ENCODE data around the gene PDLIM4. TPM values are rescaled to one million over a fixed set of nuclear protein-coding genes. Genes with fewer than 3 reads are reported as not detected.

PDLIM4 gene, protein sequence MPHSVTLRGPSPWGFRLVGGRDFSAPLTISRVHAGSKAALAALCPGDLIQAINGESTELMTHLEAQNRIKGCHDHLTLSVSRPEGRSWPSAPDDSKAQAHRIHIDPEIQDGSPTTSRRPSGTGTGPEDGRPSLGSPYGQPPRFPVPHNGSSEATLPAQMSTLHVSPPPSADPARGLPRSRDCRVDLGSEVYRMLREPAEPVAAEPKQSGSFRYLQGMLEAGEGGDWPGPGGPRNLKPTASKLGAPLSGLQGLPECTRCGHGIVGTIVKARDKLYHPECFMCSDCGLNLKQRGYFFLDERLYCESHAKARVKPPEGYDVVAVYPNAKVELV
- polyA plus RNA-seq = 17.9 TPM
- long read RNA-seq, donor 1, transcript PDLIM4-201 (7 exons, 2,282 nt) = major isoform, 6 of 6 reads
- long read RNA-seq, donor 1, partial matches to known transcripts = 0 of 6 reads
- long read RNA-seq, donor 1, other reads (novel, unspliced or antisense) = 0 of 6 reads
- long read RNA-seq, donor 2, partial matches to known transcripts = 0 of 5 reads
- long read RNA-seq, donor 2, other reads (novel, unspliced or antisense) = 0 of 5 reads
- long read RNA-seq, donor 3, transcript PDLIM4-201 (7 exons, 2,282 nt) = major isoform, 14 of 14 reads
- long read RNA-seq, donor 3, partial matches to known transcripts = 0 of 14 reads
- long read RNA-seq, donor 3, other reads (novel, unspliced or antisense) = 0 of 14 reads
- long read RNA-seq, donor 4, partial matches to known transcripts = 0 of 1 reads
- long read RNA-seq, donor 4, other reads (novel, unspliced or antisense) = 0 of 1 reads
- long read RNA-seq, donor 5, transcript PDLIM4-201 (7 exons, 2,282 nt) = major isoform, 9 of 9 reads
- long read RNA-seq, donor 5, partial matches to known transcripts = 0 of 9 reads
- long read RNA-seq, donor 5, other reads (novel, unspliced or antisense) = 0 of 9 reads
- long read RNA-seq, donor 6, partial matches to known transcripts = 0 of 4 reads
- long read RNA-seq, donor 6, other reads (novel, unspliced or antisense) = 0 of 4 reads
- long read RNA-seq, donor 7, transcript PDLIM4-201 (7 exons, 2,282 nt) = major isoform, 6 of 7 reads
- long read RNA-seq, donor 7, partial matches to known transcripts = 0 of 7 reads
- long read RNA-seq, donor 7, other reads (novel, unspliced or antisense) = 0 of 7 reads
- long read RNA-seq, donor 8, transcript PDLIM4-201 (7 exons, 2,282 nt) = major isoform, 7 of 8 reads
- long read RNA-seq, donor 8, partial matches to known transcripts = 0 of 8 reads
- long read RNA-seq, donor 8, other reads (novel, unspliced or antisense) = 0 of 8 reads
- long read RNA-seq, donor 9, transcript PDLIM4-201 (7 exons, 2,282 nt) = major isoform, 5 of 5 reads
- long read RNA-seq, donor 9, partial matches to known transcripts = 0 of 5 reads
- long read RNA-seq, donor 9, other reads (novel, unspliced or antisense) = 0 of 5 reads
- long read RNA-seq, donor 10, transcript PDLIM4-201 (7 exons, 2,282 nt) = major isoform, 12 of 12 reads
- long read RNA-seq, donor 10, partial matches to known transcripts = 0 of 12 reads
- long read RNA-seq, donor 10, other reads (novel, unspliced or antisense) = 0 of 12 reads
- long read RNA-seq, donor 11, partial matches to known transcripts = 0 of 5 reads
- long read RNA-seq, donor 11, other reads (novel, unspliced or antisense) = 0 of 5 reads

DNA sequence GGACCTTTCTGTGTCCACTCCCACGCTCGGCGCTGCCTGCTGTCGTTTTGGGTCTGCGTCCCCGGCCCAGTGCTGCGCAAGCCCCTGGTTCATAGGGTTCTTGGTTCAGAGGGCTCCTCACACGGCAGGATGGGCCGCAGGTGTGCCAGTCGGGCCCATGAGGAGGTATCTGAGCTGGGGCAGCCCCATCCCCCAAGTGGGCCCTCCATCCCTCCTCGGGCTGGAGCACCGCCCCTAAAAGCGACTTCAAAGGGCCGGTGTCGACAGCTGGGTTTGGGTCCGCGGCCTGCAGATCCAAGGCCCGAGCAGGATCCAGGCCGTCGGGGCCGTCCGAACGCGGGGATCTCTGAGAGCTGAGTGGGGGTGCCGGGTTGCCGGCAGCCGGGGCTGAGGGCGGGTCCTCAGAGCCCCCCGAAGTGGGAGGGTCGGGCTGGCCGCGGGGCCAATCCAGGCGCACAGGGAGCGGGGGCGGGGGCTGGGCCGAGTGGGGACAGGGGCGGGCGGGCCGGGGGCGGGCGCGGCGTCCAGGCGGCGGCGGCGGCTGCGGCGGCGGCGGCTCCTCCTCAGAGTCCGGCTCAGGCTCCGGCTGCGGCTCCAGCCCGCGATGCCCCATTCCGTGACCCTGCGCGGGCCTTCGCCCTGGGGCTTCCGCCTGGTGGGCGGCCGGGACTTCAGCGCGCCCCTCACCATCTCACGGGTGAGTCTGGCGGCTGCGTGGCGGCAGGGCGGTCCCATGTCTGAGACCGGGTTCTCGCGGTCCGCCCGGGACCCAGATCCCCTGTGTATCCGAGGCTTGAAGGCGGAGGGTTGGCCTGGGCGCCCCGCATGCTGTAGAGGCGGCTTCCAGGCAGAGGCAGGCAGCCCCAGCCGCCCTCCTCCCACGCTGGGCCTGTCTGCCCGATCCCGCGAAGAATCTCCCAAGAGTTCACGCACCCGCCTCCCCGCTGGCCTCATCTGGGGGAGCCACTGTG is at the start of gene PDLIM4:
PDLIM4 (plus strand) TSS at position 566 of the 971 bp plus-strand sequence; CDS start at position 605, 39 bp downstream.
- DNase-seq = peak in 1 of 2 donors; percentile 64
- peaks cover 23% of the 10 kb centered on the region for H3K4me1 ChIP-seq (ENCODE audit: control insufficient read depth, insufficient read depth, low read length)

DNA sequence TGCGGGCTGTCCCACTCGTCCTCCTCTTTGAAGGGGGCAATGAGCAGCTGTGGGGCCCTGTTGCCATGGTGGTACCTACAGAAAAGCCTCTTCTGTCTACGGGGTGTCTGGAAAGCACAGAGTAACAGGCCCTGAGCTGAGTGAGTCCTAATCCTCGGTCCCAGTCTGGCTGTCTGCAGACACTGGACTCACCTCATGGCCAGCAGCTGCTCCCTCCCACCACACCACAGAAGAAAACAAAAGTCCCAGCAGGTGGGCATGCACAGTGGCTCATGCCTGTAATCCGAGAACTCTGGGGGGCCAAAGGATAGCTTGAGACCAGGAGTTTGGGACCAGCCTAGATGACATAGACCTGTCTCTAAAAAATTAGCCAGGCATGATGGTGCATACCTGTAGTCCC is 49.7 kb upstream of the PDLIM4 start:
- Histone ChIP-seq H3K36me3 (ENCODE audit: control insufficient read depth, insufficient read depth, low read length) (peaks cover 59% of the 10 kb centered on the region), H3K27me3 (ENCODE audit: control insufficient read depth, insufficient read depth, low read length) (no peaks in the 10 kb centered on the region)
- whole genome bisulfite sequencing (ENCODE audit: insufficient coverage, low lambda C conversion rate) = no CpG with 5 or more reads among the region's 5 CpGs

More for the DNA sequence above, at the start of gene PDLIM4:
- H3K27ac ChIP-seq (ENCODE audit: low read length) = peak within 1 kb of the TSS; percentile 74
- H3K9me3 ChIP-seq (ENCODE audit: control insufficient read depth, low read depth, low read length) = no peaks in the 10 kb centered on the region
- peak within 1 kb of the TSS; percentile 69 for H3K4me3 ChIP-seq (ENCODE audit: low read length)
- peaks cover 4% of the 10 kb centered on the region for H3K27me3 ChIP-seq (ENCODE audit: control insufficient read depth, insufficient read depth, low read length)
- peaks cover 3% of the 10 kb centered on the region for H3K36me3 ChIP-seq (ENCODE audit: control insufficient read depth, insufficient read depth, low read length)
- no CpG with 5 or more reads among the region's 88 CpGs for WGBS (ENCODE audit: insufficient coverage, low lambda C conversion rate)

DNA sequence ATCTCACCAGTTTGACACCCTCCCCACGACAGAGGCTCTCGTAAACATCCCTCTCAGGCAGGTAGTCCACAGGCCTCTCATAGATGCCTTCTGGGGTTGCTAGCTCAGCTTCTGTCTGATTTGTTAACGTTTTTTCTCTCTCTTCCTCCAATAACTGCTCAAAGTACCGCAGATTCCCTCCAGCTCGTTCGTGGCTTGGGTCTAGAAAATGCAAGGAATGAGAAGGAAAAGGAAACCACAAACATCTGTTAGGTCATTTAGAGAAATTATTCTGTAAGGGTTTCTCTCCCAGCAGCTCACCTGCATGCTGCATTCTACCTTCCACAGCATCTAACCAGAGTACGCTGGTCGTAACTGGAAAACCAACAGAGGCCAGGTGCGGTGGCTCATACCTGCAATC is 48.4 kb upstream of the PDLIM4 start:
- Histone ChIP-seq H3K4me3 (ENCODE audit: low read length) (no peak overlapping the region), H3K27ac (ENCODE audit: low read length) (no peak overlapping the region), H3K9me3 (ENCODE audit: control insufficient read depth, low read depth, low read length) (no peaks in the 10 kb centered on the region), H3K36me3 (ENCODE audit: control insufficient read depth, insufficient read depth, low read length) (peaks cover 60% of the 10 kb centered on the region), H3K4me1 (ENCODE audit: control insufficient read depth, insufficient read depth, low read length) (no peaks in the 10 kb centered on the region), H3K27me3 (ENCODE audit: control insufficient read depth, insufficient read depth, low read length) (no peaks in the 10 kb centered on the region)
- DNase-seq = no peak
- no CpG with 5 or more reads among the region's 9 CpGs for WGBS (ENCODE audit: insufficient coverage, low lambda C conversion rate)

More for the DNA sequence above, 49.7 kb upstream of the PDLIM4 start:
- Histone ChIP-seq H3K4me3 (ENCODE audit: low read length) (no peak overlapping the region), H3K27ac (ENCODE audit: low read length) (no peak overlapping the region), H3K4me1 (ENCODE audit: control insufficient read depth, insufficient read depth, low read length) (no peaks in the 10 kb centered on the region), H3K9me3 (ENCODE audit: control insufficient read depth, low read depth, low read length) (no peaks in the 10 kb centered on the region)
- no peak for DNase-seq

DNA sequence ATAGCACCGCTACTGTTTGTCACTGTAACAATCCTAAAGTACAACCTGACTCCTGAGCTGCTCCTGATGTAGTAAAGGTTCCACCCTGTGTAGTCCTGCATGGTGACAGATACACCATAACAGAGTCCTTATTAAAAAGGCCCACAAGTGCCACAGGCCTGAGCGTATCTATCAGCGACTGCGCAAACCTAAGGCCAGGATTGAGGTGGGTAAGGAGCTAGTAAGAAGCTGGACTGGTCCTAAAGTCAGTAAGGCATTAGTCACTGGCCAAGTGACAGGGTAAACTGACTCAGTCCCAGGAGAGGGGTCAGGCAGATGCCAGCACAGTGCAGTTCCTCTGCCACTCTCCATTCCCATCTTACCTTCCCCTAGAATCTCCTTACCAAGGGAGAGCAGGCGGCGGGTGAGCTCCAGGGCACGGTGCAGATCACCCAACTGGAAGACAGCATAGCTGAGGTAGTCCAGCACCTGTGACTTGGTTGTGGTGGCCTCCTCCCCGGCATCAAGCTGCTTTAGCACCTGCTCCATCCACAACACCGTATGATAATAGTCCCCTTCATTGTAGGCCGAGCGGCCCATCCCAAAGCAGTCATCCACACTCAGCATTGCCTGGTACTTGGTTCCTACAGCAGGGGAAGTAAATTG is 47.5 kb upstream of the PDLIM4 start:
- no peaks in the 10 kb centered on the region for H3K9me3 ChIP-seq (ENCODE audit: control insufficient read depth, low read depth, low read length)
- H3K27me3 ChIP-seq (ENCODE audit: control insufficient read depth, insufficient read depth, low read length) = no peaks in the 10 kb centered on the region
- no peak overlapping the region for H3K4me3 ChIP-seq (ENCODE audit: low read length)
- no peak overlapping the region for H3K27ac ChIP-seq (ENCODE audit: low read length)
- no peaks in the 10 kb centered on the region for H3K4me1 ChIP-seq (ENCODE audit: control insufficient read depth, insufficient read depth, low read length)
- no peak for DNase-seq
- H3K36me3 ChIP-seq (ENCODE audit: control insufficient read depth, insufficient read depth, low read length) = peaks cover 64% of the 10 kb centered on the region
- WGBS (ENCODE audit: insufficient coverage, low lambda C conversion rate) = no CpG with 5 or more reads among the region's 11 CpGs

DNA sequence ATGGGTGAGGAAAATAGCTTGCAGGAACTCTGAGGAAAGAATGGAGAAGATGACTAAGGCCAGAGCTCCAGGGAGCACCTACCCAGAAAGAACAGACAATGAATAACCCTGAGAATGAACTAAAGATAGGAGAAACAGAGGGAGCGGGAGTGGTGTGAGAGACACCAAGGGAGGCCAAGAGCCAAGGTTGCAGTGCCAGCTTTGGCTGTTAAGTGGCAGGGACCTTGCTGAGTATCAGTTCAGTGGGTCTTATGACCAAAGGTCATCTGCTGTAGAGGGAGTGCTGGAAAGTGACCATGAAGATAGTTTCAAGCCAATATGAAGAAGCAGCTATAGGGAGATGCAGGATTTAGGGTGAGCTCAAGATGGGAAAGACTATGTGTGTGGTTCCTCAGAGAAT is 46.6 kb upstream of the PDLIM4 start:
- Histone ChIP-seq H3K27me3 (ENCODE audit: control insufficient read depth, insufficient read depth, low read length) (no peaks in the 10 kb centered on the region), H3K36me3 (ENCODE audit: control insufficient read depth, insufficient read depth, low read length) (peaks cover 64% of the 10 kb centered on the region), H3K4me1 (ENCODE audit: control insufficient read depth, insufficient read depth, low read length) (no peaks in the 10 kb centered on the region), H3K4me3 (ENCODE audit: low read length) (no peak overlapping the region), H3K27ac (ENCODE audit: low read length) (no peak overlapping the region), H3K9me3 (ENCODE audit: control insufficient read depth, low read depth, low read length) (no peaks in the 10 kb centered on the region)
- no CpG with 5 or more reads among the region's 1 CpG for WGBS (ENCODE audit: insufficient coverage, low lambda C conversion rate)
- DNase-seq = no peak

DNA sequence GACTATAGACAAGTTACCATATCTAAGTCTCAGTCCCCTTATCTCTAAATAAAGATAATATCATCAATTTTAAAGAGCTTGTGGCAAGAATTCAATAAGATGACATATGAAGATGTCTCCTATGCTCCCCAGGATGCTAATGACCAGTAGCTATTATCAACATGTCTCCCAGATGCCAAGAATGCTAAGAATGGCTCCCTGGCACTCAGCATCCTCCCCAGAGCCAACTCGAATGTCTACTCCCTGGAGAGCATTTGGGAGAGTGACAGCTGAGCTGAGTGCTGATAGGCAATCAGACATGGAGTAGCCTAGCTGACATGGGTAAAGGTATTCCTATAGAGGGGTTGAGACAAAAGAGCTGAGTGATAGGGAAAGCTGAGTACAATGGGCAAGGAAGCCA is 45.7 kb upstream of the PDLIM4 start:
- H3K36me3 ChIP-seq (ENCODE audit: control insufficient read depth, insufficient read depth, low read length) = peaks cover 64% of the 10 kb centered on the region
- H3K9me3 ChIP-seq (ENCODE audit: control insufficient read depth, low read depth, low read length) = no peaks in the 10 kb centered on the region
- no peak overlapping the region for H3K4me3 ChIP-seq (ENCODE audit: low read length)
- no CpG with 5 or more reads among the region's 1 CpG for WGBS (ENCODE audit: insufficient coverage, low lambda C conversion rate)
- H3K27me3 ChIP-seq (ENCODE audit: control insufficient read depth, insufficient read depth, low read length) = no peaks in the 10 kb centered on the region
- no peak overlapping the region for H3K27ac ChIP-seq (ENCODE audit: low read length)
- DNase-seq = no peak
- no peaks in the 10 kb centered on the region for H3K4me1 ChIP-seq (ENCODE audit: control insufficient read depth, insufficient read depth, low read length)

DNA sequence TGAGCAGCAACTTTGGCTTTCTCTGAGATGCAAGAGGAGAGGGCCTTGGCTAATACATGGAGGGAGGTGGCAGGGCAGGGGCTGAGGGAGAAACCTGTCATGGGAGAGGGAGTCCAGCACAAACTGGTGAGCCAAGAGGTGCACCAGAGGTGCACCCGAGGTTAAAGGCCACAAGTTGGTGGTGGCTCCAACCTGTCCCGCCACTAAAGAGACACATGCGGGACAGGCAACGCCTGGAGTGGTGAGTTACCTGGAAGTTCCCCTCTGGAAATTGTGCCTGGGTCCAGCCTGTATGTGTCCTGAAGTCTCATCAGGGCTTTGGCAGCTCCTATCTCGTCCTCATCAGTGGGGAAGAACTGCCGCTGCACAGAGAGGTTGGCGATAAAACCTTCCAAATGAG is 43.8 kb upstream of the PDLIM4 start:
- WGBS (ENCODE audit: insufficient coverage, low lambda C conversion rate) = 100% methylated on average over 2 of the region's 7 CpGs
- Histone ChIP-seq H3K27ac (ENCODE audit: low read length) (no peak overlapping the region), H3K36me3 (ENCODE audit: control insufficient read depth, insufficient read depth, low read length) (peaks cover 70% of the 10 kb centered on the region), H3K27me3 (ENCODE audit: control insufficient read depth, insufficient read depth, low read length) (no peaks in the 10 kb centered on the region), H3K9me3 (ENCODE audit: control insufficient read depth, low read depth, low read length) (no peaks in the 10 kb centered on the region), H3K4me1 (ENCODE audit: control insufficient read depth, insufficient read depth, low read length) (no peaks in the 10 kb centered on the region), H3K4me3 (ENCODE audit: low read length) (no peak overlapping the region)
- no peak for DNase-seq

DNA sequence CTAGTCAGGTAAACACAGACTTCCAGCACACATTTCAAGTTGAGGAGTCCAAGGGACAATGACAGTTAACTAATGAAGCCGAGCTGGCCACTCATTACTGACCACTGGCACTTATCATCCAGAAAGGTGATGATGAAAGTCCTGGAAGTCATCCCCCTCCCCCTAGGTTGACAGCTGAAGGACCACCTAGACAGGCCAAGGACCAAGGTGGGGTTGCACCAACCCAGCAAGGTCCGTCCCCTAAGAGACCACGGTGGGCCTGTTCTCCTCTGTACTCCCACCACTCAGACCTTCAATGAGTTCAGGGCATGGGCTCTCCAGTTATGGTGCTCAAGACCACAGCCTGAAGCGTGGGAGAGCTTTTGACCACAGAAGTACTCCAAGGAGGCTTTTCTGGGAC is 43.0 kb upstream of the PDLIM4 start:
- Histone ChIP-seq H3K27ac (ENCODE audit: low read length) (no peak overlapping the region), H3K36me3 (ENCODE audit: control insufficient read depth, insufficient read depth, low read length) (peaks cover 67% of the 10 kb centered on the region), H3K4me1 (ENCODE audit: control insufficient read depth, insufficient read depth, low read length) (no peaks in the 10 kb centered on the region), H3K9me3 (ENCODE audit: control insufficient read depth, low read depth, low read length) (no peaks in the 10 kb centered on the region), H3K27me3 (ENCODE audit: control insufficient read depth, insufficient read depth, low read length) (no peaks in the 10 kb centered on the region), H3K4me3 (ENCODE audit: low read length) (no peak overlapping the region)
- no peak for DNase-seq
- no CpG with 5 or more reads among the region's 4 CpGs for WGBS (ENCODE audit: insufficient coverage, low lambda C conversion rate)
